Measurements from ENCODE around the gene NSG1.

GRCh38 chr4:4390046-4390445, 3.1 kb downstream of the NSG1 start:
- no peak for TF ChIP-seq CTCF (IDR thresholded peaks at IDR 0.05)
- no peak for TF ChIP-seq EZH2 (IDR thresholded peaks at IDR 0.05)
- no peak for TF ChIP-seq EZH2phosphoT487 (IDR thresholded peaks at IDR 0.05)
